Epidermal melanocyte (primary cell): ENCODE data around the gene MPPED2.

Source experiments
- DNase-seq: peaks from one replicate; pipeline ENCODE4 v3.0.0; 2011; ENCODE audit warnings: low spot score; ENCODE audit not compliant: insufficient read length

Gene MPPED2

GRCh38 chr11:30364837-30365482, 221.2 kb downstream of the MPPED2 start:
- no peak for DNase-seq

- DNase-seq, result no peak
Observed at GRCh38 chr11:30364139-30364836, 221.9 kb downstream of the MPPED2 start.

- DNase-seq, result no peak
Observed at GRCh38 chr11:30360741-30361140, 225.4 kb downstream of the MPPED2 start.
